ENCODE results near the gene HDGFL3.

Gene HDGFL3

DNA sequence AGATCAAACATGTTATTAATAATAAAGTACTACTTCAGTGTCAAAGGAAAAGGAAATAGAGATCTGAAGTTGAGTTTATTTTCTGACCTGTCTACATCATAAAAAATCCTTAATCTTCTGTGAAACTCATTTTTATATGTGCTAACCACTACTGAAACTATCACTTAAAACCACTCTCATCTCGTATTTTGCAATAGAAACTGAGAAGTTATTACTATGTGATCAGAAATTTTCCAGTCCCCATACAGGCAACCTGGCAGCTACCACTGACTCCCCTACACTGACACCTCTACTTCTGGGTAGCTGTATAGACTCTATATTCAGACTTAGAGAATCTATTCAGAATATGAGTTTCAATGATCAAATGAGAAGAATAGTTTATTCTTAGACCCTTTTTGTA lies 8.3 kb downstream of the HDGFL3 start:
- no peak for DNase-seq (ENCODE audit: low read depth)
- TF ChIP-seq, protein P1, sequence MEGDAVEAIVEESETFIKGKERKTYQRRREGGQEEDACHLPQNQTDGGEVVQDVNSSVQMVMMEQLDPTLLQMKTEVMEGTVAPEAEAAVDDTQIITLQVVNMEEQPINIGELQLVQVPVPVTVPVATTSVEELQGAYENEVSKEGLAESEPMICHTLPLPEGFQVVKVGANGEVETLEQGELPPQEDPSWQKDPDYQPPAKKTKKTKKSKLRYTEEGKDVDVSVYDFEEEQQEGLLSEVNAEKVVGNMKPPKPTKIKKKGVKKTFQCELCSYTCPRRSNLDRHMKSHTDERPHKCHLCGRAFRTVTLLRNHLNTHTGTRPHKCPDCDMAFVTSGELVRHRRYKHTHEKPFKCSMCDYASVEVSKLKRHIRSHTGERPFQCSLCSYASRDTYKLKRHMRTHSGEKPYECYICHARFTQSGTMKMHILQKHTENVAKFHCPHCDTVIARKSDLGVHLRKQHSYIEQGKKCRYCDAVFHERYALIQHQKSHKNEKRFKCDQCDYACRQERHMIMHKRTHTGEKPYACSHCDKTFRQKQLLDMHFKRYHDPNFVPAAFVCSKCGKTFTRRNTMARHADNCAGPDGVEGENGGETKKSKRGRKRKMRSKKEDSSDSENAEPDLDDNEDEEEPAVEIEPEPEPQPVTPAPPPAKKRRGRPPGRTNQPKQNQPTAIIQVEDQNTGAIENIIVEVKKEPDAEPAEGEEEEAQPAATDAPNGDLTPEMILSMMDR (conservative IDR thresholded peaks at IDR 0.05; ENCODE audit: low read depth, low read length): no peak
- H3K4me3 ChIP-seq (ENCODE audit: low read depth, low read length): no peak overlapping the region

GRCh38 chr15:83198476-83198875 lies 9.1 kb downstream of the HDGFL3 start:
- TF ChIP-seq, protein P1 (conservative IDR thresholded peaks at IDR 0.05; ENCODE audit: low read depth, low read length): no peak
- H3K4me3 ChIP-seq (ENCODE audit: low read depth, low read length): no peak overlapping the region
- no peak for DNase-seq (ENCODE audit: low read depth)

- no peak overlapping the region for H3K4me3 ChIP-seq (ENCODE audit: low read depth, low read length)
- TF ChIP-seq, protein P1 (conservative IDR thresholded peaks at IDR 0.05; ENCODE audit: low read depth, low read length): no peak
- no peak for DNase-seq (ENCODE audit: low read depth)
Measured at GRCh38 chr15:83194528-83194927, 13.1 kb downstream of the HDGFL3 start.

DNA sequence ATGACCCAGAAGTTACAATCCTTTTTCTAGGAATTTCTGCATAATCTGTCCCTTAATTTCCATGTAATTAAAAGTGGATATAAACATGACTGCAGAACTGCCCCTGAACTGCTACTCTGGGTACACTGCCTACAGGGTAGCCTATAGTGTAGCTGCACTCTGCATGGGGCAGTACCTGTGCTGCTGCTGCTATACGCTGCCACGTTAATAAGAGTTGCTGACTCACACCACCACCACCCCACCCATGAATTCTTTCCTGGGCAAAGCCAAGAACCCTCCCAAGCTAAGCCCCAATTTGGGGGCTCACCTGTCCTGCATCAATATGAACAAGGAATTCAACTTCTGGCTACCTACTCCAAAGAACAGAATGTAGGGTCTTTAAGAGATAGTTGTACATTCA lies 13.9 kb downstream of the HDGFL3 start:
- DNase-seq (ENCODE audit: low read depth): no peak
- TF ChIP-seq, protein P1 (conservative IDR thresholded peaks at IDR 0.05; ENCODE audit: low read depth, low read length): no peak
- H3K4me3 ChIP-seq (ENCODE audit: low read depth, low read length): no peak overlapping the region

DNA sequence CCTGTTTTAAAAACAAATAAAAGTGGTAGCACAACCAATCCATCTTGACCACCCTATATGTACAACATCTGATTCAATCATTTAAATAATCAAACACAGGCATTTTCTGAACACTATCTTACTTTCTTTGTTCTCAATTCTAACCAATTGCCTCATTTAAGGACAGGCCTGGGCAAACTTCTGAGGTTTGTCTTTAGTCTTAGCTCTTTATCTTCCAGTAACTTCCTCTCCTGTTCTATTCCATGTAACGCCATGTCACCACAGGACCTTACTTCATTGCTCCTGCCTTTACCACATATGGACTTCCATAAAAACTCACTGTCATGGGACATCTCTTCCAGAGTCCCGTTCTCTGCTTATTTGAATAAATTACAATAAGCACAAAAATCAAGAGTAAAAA lies 14.9 kb downstream of the HDGFL3 start:
- no peak for DNase-seq (ENCODE audit: low read depth)
- TF ChIP-seq, protein P1 (conservative IDR thresholded peaks at IDR 0.05; ENCODE audit: low read depth, low read length): no peak

DNA sequence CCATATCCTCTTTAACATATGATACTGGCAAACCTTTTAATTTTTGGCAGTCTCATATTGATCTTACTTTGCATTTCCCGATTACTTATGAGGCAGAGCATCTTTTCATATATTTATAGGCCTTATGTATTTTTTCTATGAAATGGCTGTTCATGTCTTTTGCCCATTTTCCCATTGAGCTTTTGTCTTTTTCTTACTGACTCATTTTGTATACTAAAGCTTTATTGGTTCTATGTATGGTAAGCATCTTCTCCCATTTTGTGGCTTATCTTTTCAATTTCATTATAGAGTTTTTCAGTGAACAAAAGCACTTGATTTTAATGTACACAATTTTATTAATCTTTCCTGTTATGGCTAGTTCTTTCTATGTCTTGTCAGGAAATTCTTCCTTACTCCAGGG lies 17.2 kb downstream of the HDGFL3 start:
- TF ChIP-seq, protein P1 (conservative IDR thresholded peaks at IDR 0.05; ENCODE audit: low read depth, low read length): no peak
- no peak for DNase-seq (ENCODE audit: low read depth)

More for the DNA sequence above, 14.9 kb downstream of the HDGFL3 start:
- H3K4me3 ChIP-seq (ENCODE audit: low read depth, low read length): no peak overlapping the region

GRCh38 chr15:83185561-83185960 lies 22.1 kb downstream of the HDGFL3 start:
- no peak for DNase-seq (ENCODE audit: low read depth)
- TF ChIP-seq, protein P1 (conservative IDR thresholded peaks at IDR 0.05; ENCODE audit: low read depth, low read length): no peak
- H3K4me3 ChIP-seq (ENCODE audit: low read depth, low read length): no peak overlapping the region

More for the DNA sequence above, 17.2 kb downstream of the HDGFL3 start:
- no peak overlapping the region for H3K4me3 ChIP-seq (ENCODE audit: low read depth, low read length)

All from choroid plexus epithelial cell (primary cell).